G401 (cell line): ENCODE measurements around the gene LDLRAP1. TPM values are rescaled to one million over a fixed set of nuclear protein-coding genes. Genes with fewer than 3 reads are reported as not detected.
"Not testable (repeated sequence)": the region's sequence is repeated elsewhere in the genome, so short reads cannot be mapped to it uniquely, and the experiment has no call there.

Experiments
- DNase-seq: peaks from one replicate; pipeline ENCODE4 v3.0.0-alpha.2; 2015; ENCODE audit warnings: low spot score
- in situ Hi-C: cut with HindIII; loops from 2 replicates; pipeline ENCODE4 v1.10.0; 2016; ENCODE audit warnings: low sequenced_read_pairs, mixed read lengths
- total RNA-seq: library from RNA; depleted of rRNA; stranded (reverse); fragments of >200 nt; shearing (Covaris generic); gene quantifications from 2 replicates; pipeline ENCODE4 v1.2.3, GENCODE V29; 2014; rRNA removed

The LDLRAP1 gene
- total RNA-seq, result 10.8 and 30.6 TPM in 2 replicates

- DNase-seq, result peak; percentile 89
- in situ Hi-C loops, result no loop called here
These were observed at the start of gene LDLRAP1 for GRCh38 chr1:25543425-25544242. LDLRAP1 (plus strand) TSS chr1:25543606; CDS start chr1:25543699, 93 bp downstream.

GRCh38 chr1:25494952-25495351 lies 48.5 kb upstream of the LDLRAP1 start:
- in situ Hi-C loops, result no loop called here
- DNase-seq, result no peak

- in situ Hi-C loops, result no loop called here
- no peak for DNase-seq
These were observed 42.7 kb upstream of the LDLRAP1 start for GRCh38 chr1:25500694-25501093.

GRCh38 chr1:25501235-25502058 lies 42.0 kb upstream of the LDLRAP1 start:
- DNase-seq, result no peak
- in situ Hi-C loops, result no loop called here

GRCh38 chr1:25502957-25503356 lies 40.4 kb upstream of the LDLRAP1 start:
- in situ Hi-C loops, result no loop called here
- no peak for DNase-seq

- in situ Hi-C loops, result no loop called here
- no peak for DNase-seq
These were observed 39.6 kb upstream of the LDLRAP1 start for GRCh38 chr1:25503551-25504426.

GRCh38 chr1:25504706-25505595 lies 38.5 kb upstream of the LDLRAP1 start:
- in situ Hi-C loops, result no loop called here
- DNase-seq, result peak; percentile 49

- peak; percentile 94 for DNase-seq
- in situ Hi-C loops, result no loop called here
These were observed 37.6 kb upstream of the LDLRAP1 start for GRCh38 chr1:25505656-25506385.

- in situ Hi-C loops, DNase-seq: not testable (repeated sequence)
These were observed 36.6 kb upstream of the LDLRAP1 start for GRCh38 chr1:25506566-25507463.

- in situ Hi-C loops, result no loop called here
These were observed 29.7 kb upstream of the LDLRAP1 start for GRCh38 chr1:25513666-25514065.

GRCh38 chr1:25515033-25515432 lies 28.4 kb upstream of the LDLRAP1 start:
- DNase-seq, result no peak
- in situ Hi-C loops, result no loop called here

More at GRCh38 chr1:25513666-25514065, 29.7 kb upstream of the LDLRAP1 start:
- DNase-seq, result no peak

- no peak for DNase-seq
- in situ Hi-C loops, result no loop called here
These were observed 26.7 kb upstream of the LDLRAP1 start for GRCh38 chr1:25516686-25517085.

- DNase-seq, result no peak
- in situ Hi-C loops, result no loop called here
These were observed 25.7 kb upstream of the LDLRAP1 start for GRCh38 chr1:25517476-25518394.

GRCh38 chr1:25519624-25520023 lies 23.8 kb upstream of the LDLRAP1 start:
- in situ Hi-C loops, result no loop called here
- DNase-seq, result no peak

GRCh38 chr1:25520446-25521061 lies 22.9 kb upstream of the LDLRAP1 start:
- peak; percentile 86 for DNase-seq
- in situ Hi-C loops, result no loop called here
